SK-N-MC (cell line): Measurements from ENCODE around the gene SMO.

ENCODE experiments used
- DNase-seq: peaks from one replicate; pipeline ENCODE4 v3.0.0-alpha.2; 2011; ENCODE audit warnings: low read depth, low spot score
- H3K27ac ChIP-seq: fragments of 200-600 bp; sonication (generic); 2 replicates; pipeline ENCODE4 v1.5.1; 2016; ENCODE audit warnings: mixed run types
- H3K36me3 ChIP-seq: fragments of 200-600 bp; sonication (generic); 2 replicates; pipeline ENCODE4 v1.6.1; 2017; ENCODE audit warnings: antibody characterized with exemption, low read length, mixed read lengths; ENCODE audit not compliant: insufficient read depth
- H3K4me3 ChIP-seq: fragments of 200-600 bp; sonication (generic); 2 replicates; pipeline ENCODE4 v1.5.1; 2016
- H3K9ac ChIP-seq: fragments of 200-600 bp; sonication (generic); 2 replicates; pipeline ENCODE4 v1.8.0; 2017; ENCODE audit warnings: mixed run types, mixed read lengths; ENCODE audit not compliant: insufficient read length
- H3K9me3 ChIP-seq: fragments of 200-600 bp; sonication (generic); 2 replicates; pipeline ENCODE4 v1.6.1; 2017; ENCODE audit warnings: low read depth, mild to moderate bottlenecking, antibody characterized with exemption, low read length, moderate library complexity, mixed read lengths
- EZH2 ChIP-seq: fragments of 200-600 bp; sonication (generic); IDR thresholded peaks from one replicate; pipeline ENCODE4 v1.6.1; 2017; ENCODE audit warnings: antibody characterized with exemption
- FOXP2 ChIP-seq: optimal IDR thresholded peaks from 2 replicates; pipeline ENCODE3; 2011; ENCODE audit warnings: mild to moderate bottlenecking, moderate library complexity; ENCODE audit not compliant: insufficient read depth; ENCODE audit errors: extremely low read length, control extremely low read depth
- POLR2AphosphoS5 ChIP-seq: IDR thresholded peaks from 2 replicates; pipeline ENCODE4 v1.6.1; 2012; ENCODE audit warnings: mild to moderate bottlenecking, low read depth, low read length, borderline replicate concordance

The SMO gene

GRCh38 chr7:129188372-129188891 lies at the start of gene SMO:
Gene SMO, plus strand, starts transcription at chr7:129188633. Its CDS starts 519 bp downstream, at chr7:129189152.
- Histone ChIP-seq H3K27ac (peak within 1 kb of the TSS; percentile 68), H3K9me3 (no peaks in the 10 kb centered on the region), H3K9ac (peak within 1 kb of the TSS; percentile 95), H3K4me3 (peak within 1 kb of the TSS; percentile 95), H3K36me3 (peaks cover 6% of the 10 kb centered on the region; the same call in 1 of the 2 replicates)
- DNase-seq, result no peak
- TF ChIP-seq EZH2 (no peak), POLR2AphosphoS5 (peak; percentile 79)

GRCh38 chr7:129143724-129144094 lies 44.7 kb upstream of the SMO start:
- H3K36me3 ChIP-seq, result no peaks in the 10 kb centered on the region
- no peak overlapping the region for H3K9ac ChIP-seq
- peak overlapping the region; percentile 96 for H3K4me3 ChIP-seq
- no peak for DNase-seq
- H3K27ac ChIP-seq, result no peak overlapping the region
- H3K9me3 ChIP-seq, result no peaks in the 10 kb centered on the region
- TF ChIP-seq POLR2AphosphoS5 (no peak), EZH2 (no peak), FOXP2 (no peak)

- Histone ChIP-seq H3K27ac (no peak within 1 kb of the TSS), H3K4me3 (peak within 1 kb of the TSS; percentile 96), H3K9ac (peak within 1 kb of the TSS; percentile 64), H3K9me3 (no peaks in the 10 kb centered on the region), H3K36me3 (no peaks in the 10 kb centered on the region)
- no peak for TF ChIP-seq POLR2AphosphoS5
- no peak for TF ChIP-seq EZH2
- peak; percentile 41 for TF ChIP-seq FOXP2
- peak; percentile 14 for DNase-seq
These were observed 44.2 kb upstream of the SMO start, which contains the start of gene TSPAN33 for GRCh38 chr7:129144095-129144833. Gene TSPAN33, plus strand, starts transcription at chr7:129144707. Its CDS starts 274 bp downstream, at chr7:129144981.

GRCh38 chr7:129144834-129145668 lies 43.4 kb upstream of the SMO start:
- no peak overlapping the region for H3K27ac ChIP-seq
- TF ChIP-seq EZH2 (no peak), POLR2AphosphoS5 (no peak), FOXP2 (no peak)

GRCh38 chr7:129146237-129146979 lies 42.0 kb upstream of the SMO start:
- no peak overlapping the region for H3K27ac ChIP-seq

More at GRCh38 chr7:129144834-129145668, 43.4 kb upstream of the SMO start:
- no peaks in the 10 kb centered on the region for H3K9me3 ChIP-seq
- H3K36me3 ChIP-seq, result no peaks in the 10 kb centered on the region
- no peak for DNase-seq
- peak overlapping the region; percentile 64 for H3K9ac ChIP-seq
- peak overlapping the region; percentile 96 for H3K4me3 ChIP-seq

GRCh38 chr7:129147731-129148130 lies 40.7 kb upstream of the SMO start:
- Histone ChIP-seq H3K36me3 (no peaks in the 10 kb centered on the region), H3K27ac (no peak overlapping the region), H3K4me3 (no peak overlapping the region), H3K9ac (no peak overlapping the region), H3K9me3 (no peaks in the 10 kb centered on the region)
- TF ChIP-seq POLR2AphosphoS5, result no peak
- no peak for TF ChIP-seq EZH2
- TF ChIP-seq FOXP2, result no peak
- DNase-seq, result no peak

More at GRCh38 chr7:129146237-129146979, 42.0 kb upstream of the SMO start:
- no peak for DNase-seq
- Histone ChIP-seq H3K4me3 (no peak overlapping the region), H3K36me3 (no peaks in the 10 kb centered on the region), H3K9ac (no peak overlapping the region), H3K9me3 (no peaks in the 10 kb centered on the region)
- TF ChIP-seq POLR2AphosphoS5, result no peak
- no peak for TF ChIP-seq FOXP2
- no peak for TF ChIP-seq EZH2

- no peak overlapping the region for H3K27ac ChIP-seq
- H3K4me3 ChIP-seq, result no peak overlapping the region; the same call in 1 of the 2 replicates
- no peak overlapping the region for H3K9ac ChIP-seq
- no peak for TF ChIP-seq EZH2
- no peak for TF ChIP-seq POLR2AphosphoS5
- TF ChIP-seq FOXP2, result no peak
- no peaks in the 10 kb centered on the region for H3K36me3 ChIP-seq
- no peaks in the 10 kb centered on the region for H3K9me3 ChIP-seq
- DNase-seq, result no peak
These were observed 38.9 kb upstream of the SMO start for GRCh38 chr7:129149511-129149910.
